HEK293 (cell line): Measurements from ENCODE around the gene NAV1.

Experiments used
- GLI4 ChIP-seq: fragments of 450-650 bp; formaldehyde crosslinking; IDR thresholded peaks from 2 replicates; pipeline ENCODE4 v1.5.1; 2016; ENCODE audit warnings: missing biosample characterization, missing genetic modification characterization
- GLIS2 ChIP-seq: fragments of 450-650 bp; formaldehyde crosslinking; IDR thresholded peaks from 2 replicates; pipeline ENCODE4 v1.5.1; 2016; ENCODE audit warnings: missing biosample characterization, missing genetic modification characterization
- HOXA7 ChIP-seq: sonication (generic); formaldehyde crosslinking; IDR thresholded peaks from 2 replicates; pipeline ENCODE4 v1.8.1; 2022; ENCODE audit warnings: missing genetic modification reagents, borderline replicate concordance
- PRDM1 ChIP-seq: fragments of 450-650 bp; formaldehyde crosslinking; IDR thresholded peaks from 2 replicates; pipeline ENCODE4; 2016; ENCODE audit warnings: missing biosample characterization, missing genetic modification characterization
- REPIN1 ChIP-seq: fragments of 450-650 bp; formaldehyde crosslinking; IDR thresholded peaks from 2 replicates; pipeline ENCODE4 v1.5.1; 2017; ENCODE audit warnings: missing biosample characterization, missing genetic modification characterization, low read depth
- ZNF132 ChIP-seq: fragments of 450-650 bp; formaldehyde crosslinking; IDR thresholded peaks from 2 replicates; pipeline ENCODE4 v1.5.1; 2017; ENCODE audit warnings: missing biosample characterization, missing genetic modification characterization, borderline replicate concordance
- ZNF146 ChIP-seq: fragments of 450-650 bp; formaldehyde crosslinking; IDR thresholded peaks from 2 replicates; pipeline ENCODE4 v1.5.1; 2016; ENCODE audit warnings: missing biosample characterization, missing genetic modification characterization
- ZNF155 ChIP-seq: fragments of 450-650 bp; formaldehyde crosslinking; IDR thresholded peaks from 2 replicates; pipeline ENCODE4 v1.5.1; 2016; ENCODE audit warnings: missing biosample characterization, missing genetic modification characterization
- ZNF174 ChIP-seq: fragments of 450-650 bp; formaldehyde crosslinking; IDR thresholded peaks from 2 replicates; pipeline ENCODE4 v1.5.0; 2017; ENCODE audit warnings: missing biosample characterization, mild to moderate bottlenecking, missing genetic modification characterization
- ZNF292 ChIP-seq: fragments of 450-650 bp; formaldehyde crosslinking; IDR thresholded peaks from 2 replicates; pipeline ENCODE4 v1.5.1; 2016; ENCODE audit warnings: low read depth, missing biosample characterization, missing genetic modification characterization, borderline replicate concordance
- ZNF341 ChIP-seq: fragments of 450-650 bp; formaldehyde crosslinking; IDR thresholded peaks from 2 replicates; pipeline ENCODE4; 2016; ENCODE audit warnings: low read depth, missing biosample characterization, missing genetic modification characterization
- ZNF423 ChIP-seq: fragments of 450-650 bp; formaldehyde crosslinking; IDR thresholded peaks from 2 replicates; pipeline ENCODE4 v1.5.1; 2016; ENCODE audit warnings: missing biosample characterization, missing genetic modification characterization
- ZNF433 ChIP-seq: fragments of 450-650 bp; formaldehyde crosslinking; IDR thresholded peaks from 2 replicates; pipeline ENCODE4 v1.5.1; 2016; ENCODE audit warnings: missing biosample characterization, missing genetic modification characterization, low read depth
- ZNF48 ChIP-seq: fragments of 450-650 bp; formaldehyde crosslinking; IDR thresholded peaks from 2 replicates; pipeline ENCODE4 v1.5.1; 2016; ENCODE audit warnings: missing biosample characterization, missing genetic modification characterization
- ZNF548 ChIP-seq: fragments of 450-650 bp; formaldehyde crosslinking; IDR thresholded peaks from 2 replicates; pipeline ENCODE4 v1.5.1; 2016; ENCODE audit warnings: missing biosample characterization, missing genetic modification characterization
- ZNF549 ChIP-seq: fragments of 450-650 bp; IDR thresholded peaks from 2 replicates; pipeline ENCODE4 v1.5.1; 2018; ENCODE audit warnings: missing biosample characterization, missing genetic modification characterization, mild to moderate bottlenecking, inconsistent platforms, moderate library complexity
- ZNF558 ChIP-seq: fragments of 450-650 bp; formaldehyde crosslinking; IDR thresholded peaks from 2 replicates; pipeline ENCODE4 v1.5.1; 2016; ENCODE audit warnings: missing biosample characterization, missing genetic modification characterization
- ZNF561 ChIP-seq: fragments of 450-650 bp; IDR thresholded peaks from 2 replicates; pipeline ENCODE4 v1.5.1; 2018; ENCODE audit warnings: missing biosample characterization, missing genetic modification characterization, borderline replicate concordance
- ZNF585B ChIP-seq: fragments of 450-650 bp; formaldehyde crosslinking; IDR thresholded peaks from 2 replicates; pipeline ENCODE4 v1.5.1; 2016; ENCODE audit warnings: missing biosample characterization, missing genetic modification characterization
- ZNF747 ChIP-seq: fragments of 450-650 bp; formaldehyde crosslinking; IDR thresholded peaks from 2 replicates; pipeline ENCODE4 v1.5.1; 2016; ENCODE audit warnings: missing biosample characterization, missing genetic modification characterization
- TF ChIP-seq, protein P1 (sequence below): fragments of 450-650 bp; formaldehyde crosslinking; IDR thresholded peaks from 2 replicates; pipeline ENCODE4 v1.5.1; 2016; ENCODE audit warnings: missing biosample characterization, missing genetic modification characterization
- TF ChIP-seq, protein P2 (sequence below): IDR thresholded peaks from 2 replicates; pipeline ENCODE4 v1.6.1; 2011; ENCODE audit warnings: mild to moderate bottlenecking, low read depth, low read length, borderline replicate concordance
- TF ChIP-seq, protein P3 (sequence below): fragments of 450-650 bp; formaldehyde crosslinking; IDR thresholded peaks from 2 replicates; pipeline ENCODE4 v1.5.1; 2016; ENCODE audit warnings: missing biosample characterization, missing genetic modification characterization
- TF ChIP-seq, protein P4 (sequence below): fragments of 450-650 bp; formaldehyde crosslinking; IDR thresholded peaks from 2 replicates; pipeline ENCODE4 v1.5.1; 2016; ENCODE audit warnings: missing biosample characterization, missing genetic modification characterization
- TF ChIP-seq, protein P5 (sequence below): fragments of 450-650 bp; formaldehyde crosslinking; conservative IDR thresholded peaks from 2 replicates; pipeline ENCODE4 v1.5.1; 2016; ENCODE audit warnings: low read depth, missing biosample characterization, missing genetic modification characterization

Gene NAV1

DNA sequence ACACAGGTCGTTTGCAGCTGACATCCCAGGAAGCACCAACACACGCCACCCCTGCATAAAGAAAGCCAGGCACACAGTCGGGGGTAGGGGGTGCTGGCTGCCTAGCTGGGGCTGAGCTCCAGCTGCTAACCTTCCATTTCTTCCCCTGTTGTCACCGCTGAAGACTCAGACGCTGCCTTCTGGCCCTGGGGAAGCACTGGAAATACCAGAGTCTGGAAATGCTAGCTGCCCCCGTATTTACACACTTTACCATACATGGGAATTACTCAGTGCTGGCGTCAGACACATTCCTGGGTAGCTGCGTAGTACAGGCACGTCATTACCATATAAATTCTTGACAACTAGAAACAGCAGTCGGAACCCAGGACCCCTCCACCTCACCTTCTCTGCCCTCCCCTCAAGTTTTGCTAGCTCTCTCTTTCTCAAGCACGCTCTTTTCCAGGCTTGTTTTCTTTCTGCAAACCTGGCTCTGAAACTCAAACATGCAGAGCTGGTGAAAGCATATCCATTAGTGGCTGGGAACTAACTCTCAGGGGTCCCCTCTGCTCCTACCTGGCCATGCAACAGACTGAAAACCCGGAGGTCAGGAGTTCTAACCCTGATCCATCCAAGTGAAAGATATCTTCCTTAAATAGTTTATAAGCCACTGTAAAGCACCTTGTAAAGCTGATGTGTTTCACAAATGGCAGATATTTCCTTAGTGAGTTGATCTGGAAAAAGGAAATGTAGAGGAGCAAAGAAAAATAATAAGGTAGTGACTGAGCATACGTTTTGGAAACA, 35.3 kb upstream of the NAV1 start (continued):
- TF ChIP-seq, protein P1, sequence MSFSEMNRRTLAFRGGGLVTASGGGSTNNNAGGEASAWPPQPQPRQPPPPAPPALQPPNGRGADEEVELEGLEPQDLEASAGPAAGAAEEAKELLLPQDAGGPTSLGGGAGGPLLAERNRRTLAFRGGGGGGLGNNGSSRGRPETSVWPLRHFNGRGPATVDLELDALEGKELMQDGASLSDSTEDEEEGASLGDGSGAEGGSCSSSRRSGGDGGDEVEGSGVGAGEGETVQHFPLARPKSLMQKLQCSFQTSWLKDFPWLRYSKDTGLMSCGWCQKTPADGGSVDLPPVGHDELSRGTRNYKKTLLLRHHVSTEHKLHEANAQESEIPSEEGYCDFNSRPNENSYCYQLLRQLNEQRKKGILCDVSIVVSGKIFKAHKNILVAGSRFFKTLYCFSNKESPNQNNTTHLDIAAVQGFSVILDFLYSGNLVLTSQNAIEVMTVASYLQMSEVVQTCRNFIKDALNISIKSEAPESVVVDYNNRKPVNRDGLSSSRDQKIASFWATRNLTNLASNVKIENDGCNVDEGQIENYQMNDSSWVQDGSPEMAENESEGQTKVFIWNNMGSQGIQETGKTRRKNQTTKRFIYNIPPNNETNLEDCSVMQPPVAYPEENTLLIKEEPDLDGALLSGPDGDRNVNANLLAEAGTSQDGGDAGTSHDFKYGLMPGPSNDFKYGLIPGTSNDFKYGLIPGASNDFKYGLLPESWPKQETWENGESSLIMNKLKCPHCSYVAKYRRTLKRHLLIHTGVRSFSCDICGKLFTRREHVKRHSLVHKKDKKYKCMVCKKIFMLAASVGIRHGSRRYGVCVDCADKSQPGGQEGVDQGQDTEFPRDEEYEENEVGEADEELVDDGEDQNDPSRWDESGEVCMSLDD (tag by site-specific recombination) = no peak
- TF ChIP-seq, protein P2, sequence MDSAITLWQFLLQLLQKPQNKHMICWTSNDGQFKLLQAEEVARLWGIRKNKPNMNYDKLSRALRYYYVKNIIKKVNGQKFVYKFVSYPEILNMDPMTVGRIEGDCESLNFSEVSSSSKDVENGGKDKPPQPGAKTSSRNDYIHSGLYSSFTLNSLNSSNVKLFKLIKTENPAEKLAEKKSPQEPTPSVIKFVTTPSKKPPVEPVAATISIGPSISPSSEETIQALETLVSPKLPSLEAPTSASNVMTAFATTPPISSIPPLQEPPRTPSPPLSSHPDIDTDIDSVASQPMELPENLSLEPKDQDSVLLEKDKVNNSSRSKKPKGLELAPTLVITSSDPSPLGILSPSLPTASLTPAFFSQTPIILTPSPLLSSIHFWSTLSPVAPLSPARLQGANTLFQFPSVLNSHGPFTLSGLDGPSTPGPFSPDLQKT = no peak
- no peak for TF ChIP-seq ZNF174 (tag by site-specific recombination)
- no peak for TF ChIP-seq ZNF132 (tag by site-specific recombination)
- TF ChIP-seq HOXA7 = no peak
- TF ChIP-seq ZNF155 (tag by site-specific recombination) = no peak
- no peak for TF ChIP-seq ZNF341 (tag by site-specific recombination)
- no peak for TF ChIP-seq ZNF48 (tag by site-specific recombination)
- TF ChIP-seq ZNF433 = no peak
- no peak for TF ChIP-seq REPIN1 (tag by site-specific recombination)
- TF ChIP-seq ZNF747 = no peak
- peak; percentile 86 for TF ChIP-seq PRDM1 (tag by site-specific recombination)
- TF ChIP-seq ZNF292 (tag by site-specific recombination) = no peak
- TF ChIP-seq ZNF423 (tag by site-specific recombination) = no peak
- TF ChIP-seq ZNF549 = no peak
- TF ChIP-seq ZNF558 (tag by site-specific recombination) = peak; percentile 28; the same call in 1 of the 2 replicates
- TF ChIP-seq GLI4 (tag by site-specific recombination) = no peak
- no peak for TF ChIP-seq GLIS2 (tag by site-specific recombination)
- TF ChIP-seq ZNF585B (tag by site-specific recombination) = no peak
- no peak for TF ChIP-seq ZNF561
- TF ChIP-seq, protein P3, sequence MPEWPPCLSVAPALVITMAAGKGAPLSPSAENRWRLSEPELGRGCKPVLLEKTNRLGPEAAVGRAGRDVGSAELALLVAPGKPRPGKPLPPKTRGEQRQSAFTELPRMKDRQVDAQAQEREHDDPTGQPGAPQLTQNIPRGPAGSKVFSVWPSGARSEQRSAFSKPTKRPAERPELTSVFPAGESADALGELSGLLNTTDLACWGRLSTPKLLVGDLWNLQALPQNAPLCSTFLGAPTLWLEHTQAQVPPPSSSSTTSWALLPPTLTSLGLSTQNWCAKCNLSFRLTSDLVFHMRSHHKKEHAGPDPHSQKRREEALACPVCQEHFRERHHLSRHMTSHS (tag by site-specific recombination) = no peak
- no peak for TF ChIP-seq ZNF548
- TF ChIP-seq, protein P4, sequence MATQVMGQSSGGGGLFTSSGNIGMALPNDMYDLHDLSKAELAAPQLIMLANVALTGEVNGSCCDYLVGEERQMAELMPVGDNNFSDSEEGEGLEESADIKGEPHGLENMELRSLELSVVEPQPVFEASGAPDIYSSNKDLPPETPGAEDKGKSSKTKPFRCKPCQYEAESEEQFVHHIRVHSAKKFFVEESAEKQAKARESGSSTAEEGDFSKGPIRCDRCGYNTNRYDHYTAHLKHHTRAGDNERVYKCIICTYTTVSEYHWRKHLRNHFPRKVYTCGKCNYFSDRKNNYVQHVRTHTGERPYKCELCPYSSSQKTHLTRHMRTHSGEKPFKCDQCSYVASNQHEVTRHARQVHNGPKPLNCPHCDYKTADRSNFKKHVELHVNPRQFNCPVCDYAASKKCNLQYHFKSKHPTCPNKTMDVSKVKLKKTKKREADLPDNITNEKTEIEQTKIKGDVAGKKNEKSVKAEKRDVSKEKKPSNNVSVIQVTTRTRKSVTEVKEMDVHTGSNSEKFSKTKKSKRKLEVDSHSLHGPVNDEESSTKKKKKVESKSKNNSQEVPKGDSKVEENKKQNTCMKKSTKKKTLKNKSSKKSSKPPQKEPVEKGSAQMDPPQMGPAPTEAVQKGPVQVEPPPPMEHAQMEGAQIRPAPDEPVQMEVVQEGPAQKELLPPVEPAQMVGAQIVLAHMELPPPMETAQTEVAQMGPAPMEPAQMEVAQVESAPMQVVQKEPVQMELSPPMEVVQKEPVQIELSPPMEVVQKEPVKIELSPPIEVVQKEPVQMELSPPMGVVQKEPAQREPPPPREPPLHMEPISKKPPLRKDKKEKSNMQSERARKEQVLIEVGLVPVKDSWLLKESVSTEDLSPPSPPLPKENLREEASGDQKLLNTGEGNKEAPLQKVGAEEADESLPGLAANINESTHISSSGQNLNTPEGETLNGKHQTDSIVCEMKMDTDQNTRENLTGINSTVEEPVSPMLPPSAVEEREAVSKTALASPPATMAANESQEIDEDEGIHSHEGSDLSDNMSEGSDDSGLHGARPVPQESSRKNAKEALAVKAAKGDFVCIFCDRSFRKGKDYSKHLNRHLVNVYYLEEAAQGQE (tag by site-specific recombination) = no peak
- TF ChIP-seq, protein P5, sequence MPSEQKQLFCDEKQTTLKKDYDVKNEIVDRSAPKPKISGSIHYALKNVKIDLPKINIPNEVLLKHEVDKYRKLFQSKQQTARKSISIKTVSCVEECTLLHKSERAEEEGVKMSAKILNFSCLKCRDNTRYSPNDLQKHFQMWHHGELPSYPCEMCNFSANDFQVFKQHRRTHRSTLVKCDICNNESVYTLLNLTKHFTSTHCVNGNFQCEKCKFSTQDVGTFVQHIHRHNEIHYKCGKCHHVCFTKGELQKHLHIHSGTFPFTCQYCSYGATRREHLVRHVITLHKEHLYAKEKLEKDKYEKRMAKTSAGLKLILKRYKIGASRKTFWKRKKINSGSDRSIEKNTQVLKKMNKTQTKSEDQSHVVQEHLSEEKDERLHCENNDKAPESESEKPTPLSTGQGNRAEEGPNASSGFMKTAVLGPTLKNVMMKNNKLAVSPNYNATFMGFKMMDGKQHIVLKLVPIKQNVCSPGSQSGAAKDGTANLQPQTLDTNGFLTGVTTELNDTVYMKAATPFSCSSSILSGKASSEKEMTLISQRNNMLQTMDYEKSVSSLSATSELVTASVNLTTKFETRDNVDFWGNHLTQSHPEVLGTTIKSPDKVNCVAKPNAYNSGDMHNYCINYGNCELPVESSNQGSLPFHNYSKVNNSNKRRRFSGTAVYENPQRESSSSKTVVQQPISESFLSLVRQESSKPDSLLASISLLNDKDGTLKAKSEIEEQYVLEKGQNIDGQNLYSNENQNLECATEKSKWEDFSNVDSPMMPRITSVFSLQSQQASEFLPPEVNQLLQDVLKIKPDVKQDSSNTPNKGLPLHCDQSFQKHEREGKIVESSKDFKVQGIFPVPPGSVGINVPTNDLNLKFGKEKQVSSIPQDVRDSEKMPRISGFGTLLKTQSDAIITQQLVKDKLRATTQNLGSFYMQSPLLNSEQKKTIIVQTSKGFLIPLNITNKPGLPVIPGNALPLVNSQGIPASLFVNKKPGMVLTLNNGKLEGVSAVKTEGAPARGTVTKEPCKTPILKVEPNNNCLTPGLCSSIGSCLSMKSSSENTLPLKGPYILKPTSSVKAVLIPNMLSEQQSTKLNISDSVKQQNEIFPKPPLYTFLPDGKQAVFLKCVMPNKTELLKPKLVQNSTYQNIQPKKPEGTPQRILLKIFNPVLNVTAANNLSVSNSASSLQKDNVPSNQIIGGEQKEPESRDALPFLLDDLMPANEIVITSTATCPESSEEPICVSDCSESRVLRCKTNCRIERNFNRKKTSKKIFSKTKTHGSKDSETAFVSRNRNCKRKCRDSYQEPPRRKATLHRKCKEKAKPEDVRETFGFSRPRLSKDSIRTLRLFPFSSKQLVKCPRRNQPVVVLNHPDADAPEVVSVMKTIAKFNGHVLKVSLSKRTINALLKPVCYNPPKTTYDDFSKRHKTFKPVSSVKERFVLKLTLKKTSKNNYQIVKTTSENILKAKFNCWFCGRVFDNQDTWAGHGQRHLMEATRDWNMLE = 0 out of 2 replicates have a peak, but pooled peaks have one; percentile 28
- no peak for TF ChIP-seq ZNF146 (tag by site-specific recombination)
